ENCODE data around the gene SERAC1.

GRCh38 chr6:158110986-158111385 lies 57.1 kb downstream of the SERAC1 start:
- no peak for TF ChIP-seq RAD21 (IDR thresholded peaks at IDR 0.05; ENCODE audit: insufficient read depth, low read depth, low read length)
- TF ChIP-seq POLR2AphosphoS5 (IDR thresholded peaks at IDR 0.05; ENCODE audit: low read length), result no peak
- no peak for TF ChIP-seq SPI1 (IDR thresholded peaks at IDR 0.05; ENCODE audit: borderline replicate concordance, insufficient read depth, low read depth, low read length)
- no peak for TF ChIP-seq GABPA (IDR thresholded peaks at IDR 0.05; ENCODE audit: low read depth)
- TF ChIP-seq EZH2 (IDR thresholded peaks at IDR 0.05; ENCODE audit: borderline replicate concordance, control insufficient read depth, low read depth, low read length), result no peak
- no peak for TF ChIP-seq TARDBP (IDR thresholded peaks at IDR 0.05; ENCODE audit: borderline replicate concordance)
- no peak for TF ChIP-seq SUPT20H (IDR thresholded peaks at IDR 0.05; ENCODE audit: borderline replicate concordance, control insufficient read depth, low read depth, low read length)

All from GM12878 (cell line).